GM21390 (cell line): ENCODE data around the gene MCM3.

ENCODE experiments used
- ATAC-seq: cut with Tn5 transposase; IDR thresholded peaks from one replicate; pipeline ENCODE4 v1.9.1; 2021; ENCODE audit not compliant: unreplicated experiment

Gene MCM3

GRCh38 chr6:52304983-52305390, 20.4 kb upstream of the MCM3 start:
- ATAC-seq = peak; percentile 57

GRCh38 chr6:52303178-52303577, 18.6 kb upstream of the MCM3 start:
- no peak for ATAC-seq

GRCh38 chr6:52301326-52301725, 16.8 kb upstream of the MCM3 start:
- no peak for ATAC-seq

GRCh38 chr6:52300489-52300931, 16.0 kb upstream of the MCM3 start:
- ATAC-seq = no peak

- no peak for ATAC-seq
Measured at GRCh38 chr6:52299653-52300052, 15.1 kb upstream of the MCM3 start.

- peak; percentile 37 for ATAC-seq
Measured at GRCh38 chr6:52297433-52297832, 12.9 kb upstream of the MCM3 start.

- no peak for ATAC-seq
Measured at GRCh38 chr6:52293067-52293466, 8.5 kb upstream of the MCM3 start.

GRCh38 chr6:52288841-52289240, 4.3 kb upstream of the MCM3 start:
- ATAC-seq = no peak

- no peak for ATAC-seq
Measured at GRCh38 chr6:52288216-52288615, 3.7 kb upstream of the MCM3 start.

GRCh38 chr6:52286798-52287432, 2.4 kb upstream of the MCM3 start:
- ATAC-seq = no peak

GRCh38 chr6:52285177-52286068, 881 bp upstream of the MCM3 start:
- ATAC-seq = no peak

GRCh38 chr6:52284131-52284459, 447 bp downstream of the MCM3 start:
- no peak for ATAC-seq

- ATAC-seq = no peak
Measured at GRCh38 chr6:52283111-52283510, 1.4 kb downstream of the MCM3 start.

GRCh38 chr6:52276130-52276529, 8.4 kb downstream of the MCM3 start:
- no peak for ATAC-seq

- no peak for ATAC-seq
Measured at GRCh38 chr6:52271852-52272460, 12.6 kb downstream of the MCM3 start.

GRCh38 chr6:52263709-52264540, 20.6 kb downstream of the MCM3 start:
- ATAC-seq = peak; percentile 70

- no peak for ATAC-seq
Measured at GRCh38 chr6:52262620-52263344, 21.8 kb downstream of the MCM3 start.

GRCh38 chr6:52261229-52261628, 23.3 kb downstream of the MCM3 start:
- ATAC-seq = no peak

GRCh38 chr6:52260634-52261033, 23.9 kb downstream of the MCM3 start:
- ATAC-seq = no peak

- ATAC-seq = no peak
Measured at GRCh38 chr6:52255434-52255833, 29.1 kb downstream of the MCM3 start.
